ENCODE measurements around the gene IL19. TPM values are rescaled to one million over a fixed set of nuclear protein-coding genes. Genes with fewer than 3 reads are reported as not detected.

Gene IL19
- total RNA-seq, 1 experiment from 2014 or later: not detected

DNA sequence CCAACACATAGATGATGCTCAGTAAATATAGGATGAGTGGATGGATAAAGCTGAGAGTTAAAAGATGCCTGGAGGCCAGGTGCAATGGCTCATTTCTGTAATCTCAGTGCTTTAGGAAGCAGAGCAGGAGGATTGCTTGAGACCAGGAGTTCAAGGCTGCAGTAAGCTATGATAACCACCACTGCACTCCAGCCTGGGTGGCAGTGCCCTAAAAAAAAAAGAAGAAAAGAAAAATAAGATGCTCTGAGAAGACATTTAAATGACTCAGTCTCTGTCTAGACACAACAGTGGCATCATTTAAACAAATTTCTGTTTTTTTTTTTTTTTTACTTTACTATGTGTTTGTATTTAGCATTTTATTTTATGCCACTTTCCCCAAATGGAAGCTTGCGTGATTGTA, 25.3 kb upstream of the IL19 start:
- Histone ChIP-seq H3K79me1 (ENCODE audit: insufficient read depth, low read depth, low read length, poor library complexity, severe bottlenecking) (no peaks in the 10 kb centered on the region), H4K20me1 (ENCODE audit: control insufficient read depth, insufficient read depth, insufficient read length) (no peaks in the 10 kb centered on the region), H3K27ac (ENCODE audit: insufficient read length, low read depth, low read length) (no peak overlapping the region), H2BK15ac (ENCODE audit: low read depth, low read length) (no peak overlapping the region), H3K56ac (ENCODE audit: insufficient read length, low read depth, low read length) (no peak overlapping the region), H2AFZ (ENCODE audit: low read length) (no peak overlapping the region), H2BK12ac (ENCODE audit: insufficient read length, low read depth, low read length) (no peak overlapping the region), H4K5ac (ENCODE audit: insufficient read length, low read depth, low read length) (no peak overlapping the region), H2BK120ac (ENCODE audit: low read depth, low read length, poor library complexity, severe bottlenecking) (no peak overlapping the region), H3K23ac (ENCODE audit: insufficient read length, low read depth, low read length) (no peak overlapping the region), H2BK20ac (ENCODE audit: low read depth, low read length, poor library complexity, severe bottlenecking) (no peak overlapping the region), H3K18ac (ENCODE audit: insufficient read length, low read depth, low read length) (no peak overlapping the region), H3K14ac (ENCODE audit: insufficient read depth, low read length) (no peak overlapping the region), H3K27me3 (ENCODE audit: insufficient read depth, low read length) (no peaks in the 10 kb centered on the region), H4K91ac (ENCODE audit: insufficient read length, low read depth, low read length) (no peak overlapping the region), H3K4me1 (ENCODE audit: insufficient read depth, low read length) (no peaks in the 10 kb centered on the region), H2AK5ac (ENCODE audit: insufficient read length, low read length) (no peak overlapping the region), H3K23me2 (ENCODE audit: insufficient read length, low read depth, low read length, poor library complexity, severe bottlenecking) (no peaks in the 10 kb centered on the region), H3K4me2 (ENCODE audit: insufficient read depth, insufficient read length, low read length) (no peak overlapping the region), H3K4ac (ENCODE audit: low read depth, low read length) (no peak overlapping the region), H3T11ph (ENCODE audit: low read length) (no peak overlapping the region), H2BK5ac (ENCODE audit: insufficient read length, low read length) (no peak overlapping the region), H3K9ac (ENCODE audit: extremely low read depth, insufficient read length, low read length) (no peak overlapping the region), H4K8ac (replicated peaks; ENCODE audit: insufficient read length, low read depth, low read length) (no peak overlapping the region), H3K79me2 (ENCODE audit: insufficient read depth, low read length) (no peaks in the 10 kb centered on the region), H3K9me3 (ENCODE audit: control insufficient read depth, low read depth, low read length) (no peaks in the 10 kb centered on the region)
- TF ChIP-seq, protein P1, sequence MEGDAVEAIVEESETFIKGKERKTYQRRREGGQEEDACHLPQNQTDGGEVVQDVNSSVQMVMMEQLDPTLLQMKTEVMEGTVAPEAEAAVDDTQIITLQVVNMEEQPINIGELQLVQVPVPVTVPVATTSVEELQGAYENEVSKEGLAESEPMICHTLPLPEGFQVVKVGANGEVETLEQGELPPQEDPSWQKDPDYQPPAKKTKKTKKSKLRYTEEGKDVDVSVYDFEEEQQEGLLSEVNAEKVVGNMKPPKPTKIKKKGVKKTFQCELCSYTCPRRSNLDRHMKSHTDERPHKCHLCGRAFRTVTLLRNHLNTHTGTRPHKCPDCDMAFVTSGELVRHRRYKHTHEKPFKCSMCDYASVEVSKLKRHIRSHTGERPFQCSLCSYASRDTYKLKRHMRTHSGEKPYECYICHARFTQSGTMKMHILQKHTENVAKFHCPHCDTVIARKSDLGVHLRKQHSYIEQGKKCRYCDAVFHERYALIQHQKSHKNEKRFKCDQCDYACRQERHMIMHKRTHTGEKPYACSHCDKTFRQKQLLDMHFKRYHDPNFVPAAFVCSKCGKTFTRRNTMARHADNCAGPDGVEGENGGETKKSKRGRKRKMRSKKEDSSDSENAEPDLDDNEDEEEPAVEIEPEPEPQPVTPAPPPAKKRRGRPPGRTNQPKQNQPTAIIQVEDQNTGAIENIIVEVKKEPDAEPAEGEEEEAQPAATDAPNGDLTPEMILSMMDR (conservative IDR thresholded peaks at IDR 0.05): no peak
- no peak for DNase-seq
- no CpG with 5 or more reads among the region's 1 CpG for WGBS (ENCODE audit: extremely low coverage, insufficient read length, low lambda C conversion rate)
- 0 out of 4 replicates have a peak, but pooled peaks cover 0 to 6% of the 10 kb centered on the region in 2 experiments for H3K4me1 Mint-ChIP-seq
- H3K4me3 Mint-ChIP-seq: no peak overlapping the region
- no peaks in the 10 kb centered on the region for H3K36me3 Mint-ChIP-seq (ENCODE audit: insufficient read depth in 1 of 3, low read depth in 3 of 3)
- no peak overlapping the region; a peak in 1 of 7 replicates for H3K27ac Mint-ChIP-seq
- peaks cover 8% of the 10 kb centered on the region for H3K27me3 Mint-ChIP-seq (ENCODE audit: low read depth)
- no peaks in the 10 kb centered on the region for H3K9me3 Mint-ChIP-seq

Measured in H9 (cell line).